HG02763 (cell line): Measurements from ENCODE around the gene RHOBTB3.

Experiments
- ATAC-seq: cut with Tn5 transposase; IDR thresholded peaks from one replicate; pipeline ENCODE4 v1.9.1; 2021; ENCODE audit warnings: mild to moderate bottlenecking, moderate library complexity; ENCODE audit not compliant: unreplicated experiment

The RHOBTB3 gene

DNA sequence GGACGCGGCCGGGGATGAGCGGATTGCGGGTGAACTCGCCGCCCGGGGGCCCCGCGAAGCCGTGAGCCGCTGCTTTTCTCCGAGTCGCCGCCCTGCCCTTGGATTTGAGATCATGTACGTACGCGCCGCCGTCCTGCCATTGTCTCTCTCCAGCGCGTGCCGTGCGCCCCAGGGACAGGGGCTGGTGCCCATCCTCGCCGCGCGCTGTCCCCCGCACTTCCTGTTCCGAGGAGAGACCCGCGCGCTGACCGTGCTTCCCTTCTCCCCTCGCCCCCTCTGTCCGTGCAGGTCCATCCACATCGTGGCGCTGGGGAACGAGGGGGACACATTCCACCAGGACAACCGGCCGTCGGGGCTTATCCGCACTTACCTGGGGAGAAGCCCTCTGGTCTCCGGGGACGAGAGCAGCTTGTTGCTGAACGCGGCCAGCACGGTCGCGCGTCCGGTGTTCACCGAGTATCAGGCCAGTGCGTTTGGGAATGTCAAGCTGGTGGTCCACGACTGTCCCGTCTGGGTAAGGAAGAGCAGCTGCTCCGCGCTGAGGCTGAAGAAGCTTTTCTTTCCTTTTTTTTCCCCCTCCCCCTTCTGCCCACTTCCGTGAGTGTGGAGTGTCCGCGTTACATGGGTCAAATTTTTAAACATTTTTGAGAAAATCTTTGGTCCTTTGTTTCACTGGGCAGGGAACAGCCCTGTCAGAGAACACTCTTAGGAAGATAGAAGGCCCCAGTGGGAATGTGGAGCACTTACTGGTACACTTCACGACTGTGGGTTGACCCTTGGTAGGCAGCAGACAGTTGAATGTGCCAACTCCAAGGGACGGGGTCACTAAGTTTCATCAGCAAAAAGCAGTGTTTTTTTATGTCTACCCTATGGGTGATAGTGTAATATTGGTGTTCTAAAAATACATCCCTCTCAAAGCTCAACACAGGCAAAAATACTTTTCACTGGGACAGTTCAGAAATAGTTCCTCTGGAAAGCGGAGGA, 727 bp downstream of the RHOBTB3 start:
- ATAC-seq = peak; percentile 25

DNA sequence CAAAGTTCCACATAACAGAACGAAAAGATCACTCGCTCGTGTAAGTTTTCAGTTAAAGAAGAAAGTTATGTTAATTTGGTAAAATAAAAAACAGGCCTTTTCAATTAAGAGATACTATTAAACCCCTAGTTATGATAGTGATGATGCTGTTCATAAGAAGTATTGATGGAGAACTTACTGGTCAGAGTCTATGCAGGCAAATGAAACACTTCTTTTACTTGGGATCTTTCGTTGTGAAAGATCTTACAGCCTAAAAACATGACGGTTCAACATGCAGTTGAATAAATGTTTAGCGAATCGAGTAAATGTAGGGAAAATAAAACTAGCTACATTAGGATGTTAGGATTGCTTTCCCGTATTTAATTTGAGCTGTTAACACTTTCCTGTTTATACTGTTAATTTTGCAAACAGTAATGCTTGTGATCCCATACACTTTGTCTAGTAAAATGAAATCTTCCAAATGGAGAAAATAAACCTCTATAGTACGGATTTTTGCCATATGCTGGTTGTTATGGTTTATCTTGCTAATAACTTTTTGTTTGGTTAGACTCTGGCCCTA, 2.0 kb downstream of the RHOBTB3 start:
- ATAC-seq = no peak

GRCh38 chr5:95734187-95734586, 3.1 kb downstream of the RHOBTB3 start:
- no peak for ATAC-seq

GRCh38 chr5:95734906-95735305, 3.8 kb downstream of the RHOBTB3 start:
- ATAC-seq = no peak

DNA sequence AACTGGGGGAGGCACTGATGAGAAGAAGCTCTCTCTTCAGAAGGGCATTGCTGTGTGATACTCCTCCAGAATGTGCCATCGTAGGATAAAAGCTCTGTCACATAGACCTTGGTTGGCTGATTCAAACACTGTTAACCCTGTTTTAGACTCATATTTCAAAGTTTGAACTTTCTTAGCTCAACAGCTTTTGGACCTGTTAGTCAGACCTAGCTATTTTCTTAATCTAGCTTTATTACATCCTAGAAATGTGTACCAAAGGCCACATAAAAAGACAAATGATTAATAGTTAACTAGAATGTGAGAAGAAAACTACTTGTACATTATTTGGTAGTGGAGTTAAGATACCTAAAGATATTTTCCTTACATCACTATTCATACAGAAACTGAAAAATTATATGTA, 4.3 kb downstream of the RHOBTB3 start:
- ATAC-seq = no peak

GRCh38 chr5:95738072-95738471, 6.9 kb downstream of the RHOBTB3 start:
- no peak for ATAC-seq

DNA sequence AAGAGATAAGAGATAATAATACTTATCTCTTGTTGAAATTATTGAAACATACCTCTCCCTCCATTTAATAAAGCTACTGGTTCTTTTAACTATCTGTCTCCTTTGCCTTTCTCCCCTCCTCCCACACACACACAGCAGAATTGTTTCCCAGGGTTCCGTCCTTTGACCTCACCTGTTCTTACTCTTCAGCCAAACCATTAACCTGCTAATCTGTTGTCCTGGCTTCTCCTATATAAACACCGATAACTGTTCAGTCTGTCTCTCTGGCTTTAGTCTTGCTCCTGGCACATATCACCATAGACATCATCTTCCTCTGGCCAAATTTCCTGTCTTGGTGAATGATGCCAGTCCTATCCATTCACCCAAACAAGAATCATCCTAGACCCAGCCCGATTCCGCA, 7.7 kb downstream of the RHOBTB3 start:
- ATAC-seq = no peak

GRCh38 chr5:95739857-95740256, 8.7 kb downstream of the RHOBTB3 start:
- ATAC-seq = no peak

GRCh38 chr5:95741458-95741857, 10.3 kb downstream of the RHOBTB3 start:
- ATAC-seq = no peak

DNA sequence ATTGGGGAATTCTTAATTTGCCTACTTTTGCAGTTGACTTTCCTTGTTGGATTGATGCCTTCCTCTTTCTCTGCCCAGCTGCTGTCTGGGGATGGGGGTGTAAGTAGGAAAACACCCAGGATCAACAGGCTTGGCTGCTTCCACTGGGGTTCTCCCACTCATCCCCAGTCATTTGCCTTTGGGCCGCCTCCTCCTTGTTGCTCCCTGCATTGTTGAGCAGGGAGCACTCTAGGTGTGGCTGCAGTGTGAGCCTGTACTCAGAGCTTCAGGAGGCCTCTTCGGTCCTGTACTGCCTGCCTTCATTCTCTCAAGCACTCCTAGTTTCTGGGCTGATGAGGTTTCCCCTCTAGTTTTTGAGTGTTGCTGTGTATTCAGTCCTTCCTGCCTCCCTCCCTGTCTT, 12.1 kb downstream of the RHOBTB3 start:
- no peak for ATAC-seq

- ATAC-seq = no peak
Measured at GRCh38 chr5:95743877-95744276, 12.7 kb downstream of the RHOBTB3 start.

GRCh38 chr5:95746194-95746593, 15.1 kb downstream of the RHOBTB3 start:
- ATAC-seq = no peak

GRCh38 chr5:95746722-95747679, 15.9 kb downstream of the RHOBTB3 start:
- ATAC-seq = no peak

DNA sequence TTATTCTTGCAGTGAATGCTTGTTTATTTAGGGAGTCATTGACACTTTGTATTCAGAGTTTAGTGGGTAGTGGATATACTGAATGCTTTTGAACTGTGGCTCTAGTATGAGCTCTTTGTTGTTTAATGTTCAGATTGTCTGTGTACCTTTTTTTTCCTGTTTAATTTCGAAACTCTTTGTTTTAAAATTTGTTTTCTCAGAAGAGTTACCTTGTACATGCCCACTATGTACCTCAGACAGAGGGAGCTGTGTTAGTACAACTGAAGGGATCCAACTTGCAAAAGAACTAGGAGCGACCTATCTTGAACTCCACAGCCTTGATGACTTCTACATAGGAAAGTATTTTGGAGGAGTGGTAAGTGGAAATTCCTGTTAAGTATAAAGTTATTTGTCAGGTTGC, 17.0 kb downstream of the RHOBTB3 start:
- ATAC-seq = no peak

GRCh38 chr5:95754545-95754944, 23.4 kb downstream of the RHOBTB3 start:
- no peak for ATAC-seq

- ATAC-seq = no peak
Measured at GRCh38 chr5:95759005-95759404, 27.9 kb downstream of the RHOBTB3 start.

GRCh38 chr5:95759634-95760033, 28.5 kb downstream of the RHOBTB3 start:
- ATAC-seq = no peak

GRCh38 chr5:95760273-95761191, 29.4 kb downstream of the RHOBTB3 start:
- ATAC-seq = peak; percentile 94

DNA sequence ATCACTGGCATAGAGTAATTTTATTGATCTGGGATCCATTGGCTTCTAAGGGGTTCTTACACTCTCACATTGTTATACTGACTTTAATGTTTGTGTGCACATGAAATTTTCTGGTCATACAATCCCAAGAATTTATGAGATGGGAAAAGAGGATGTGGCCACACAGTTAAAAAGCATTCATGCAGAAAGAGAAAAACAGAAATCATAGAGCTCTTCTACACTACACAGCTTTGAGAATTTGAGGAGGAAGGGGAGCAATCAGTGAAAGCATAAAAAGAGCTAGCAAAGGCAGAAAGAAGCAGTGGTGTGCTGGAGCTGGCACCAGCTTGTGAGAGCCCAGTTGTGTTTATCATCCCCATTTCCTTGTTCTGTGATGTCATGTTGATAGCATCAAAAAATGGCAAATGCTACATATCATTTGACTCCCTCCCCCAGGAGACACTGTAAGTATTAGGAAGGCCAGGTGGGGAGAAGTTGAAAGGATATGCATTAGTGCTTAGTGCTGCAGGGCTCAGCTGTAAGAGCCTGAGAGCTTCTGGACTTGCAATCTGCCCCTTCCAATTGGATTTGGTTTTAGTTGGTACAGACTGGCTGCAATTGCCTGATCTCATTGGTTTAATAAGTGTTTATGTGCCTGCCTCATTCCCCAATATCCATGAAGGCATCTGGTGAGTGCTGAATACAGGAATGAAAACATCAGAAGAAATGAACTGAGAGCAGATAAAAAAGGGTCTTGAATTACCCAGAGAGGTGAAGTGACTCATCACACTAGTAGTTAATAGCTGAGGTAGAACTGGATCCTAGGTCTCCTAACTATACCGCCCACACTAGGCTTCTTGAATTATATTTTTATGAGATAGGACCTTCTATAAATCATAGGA, 30.9 kb downstream of the RHOBTB3 start:
- no peak for ATAC-seq
